HepG2 (cell line): Measurements from ENCODE around the gene ZSCAN21. TPM values are rescaled to one million over a fixed set of nuclear protein-coding genes. Genes with fewer than 3 reads are reported as not detected.
A peak's percentile ranks its signal among the peaks of the same experiment; 100 is the strongest.

Experiments
- AHR ChIP-seq: IDR thresholded peaks from 2 replicates; pipeline ENCODE4 v1.6.1; 2018; ENCODE audit warnings: missing genetic modification reagents, missing compliant biosample characterization
- DBP ChIP-seq: sonication (generic); formaldehyde crosslinking; IDR thresholded peaks from 2 replicates; pipeline ENCODE4 v1.4.0; 2020; ENCODE audit warnings: missing genetic modification reagents; ENCODE audit errors: not compliant biosample characterization
- DRAP1 ChIP-seq: IDR thresholded peaks from 2 replicates; pipeline ENCODE4 v1.6.1; 2016; ENCODE audit warnings: missing genetic modification reagents, missing compliant biosample characterization
- FIP1L1 ChIP-seq: fragments of 200-400 bp; formaldehyde crosslinking; IDR thresholded peaks from 2 replicates; pipeline ENCODE4 v1.6.1; 2018; ENCODE audit warnings: low read depth, mild to moderate bottlenecking, low read length, moderate library complexity, borderline replicate concordance; ENCODE audit not compliant: insufficient read depth
- FOXO1 ChIP-seq: sonication (generic); formaldehyde crosslinking; IDR thresholded peaks from 2 replicates; pipeline ENCODE4 v1.4.0; 2020; ENCODE audit warnings: missing genetic modification reagents
- IKZF4 ChIP-seq: sonication (generic); formaldehyde crosslinking; IDR thresholded peaks from 2 replicates; pipeline ENCODE4 v1.5.1; 2020; ENCODE audit warnings: borderline replicate concordance, mild to moderate bottlenecking, low read depth, missing genetic modification reagents; ENCODE audit errors: not compliant biosample characterization
- JUN ChIP-seq: sonication (generic); formaldehyde crosslinking; IDR thresholded peaks from 2 replicates; pipeline ENCODE4 v1.4.0; 2020; ENCODE audit warnings: mild to moderate bottlenecking, missing genetic modification reagents
- MAF1 ChIP-seq: sonication (generic); formaldehyde crosslinking; IDR thresholded peaks from 2 replicates; pipeline ENCODE4 v1.5.0; 2020; ENCODE audit warnings: missing genetic modification reagents, borderline replicate concordance
- MEIS2 ChIP-seq: sonication (generic); formaldehyde crosslinking; IDR thresholded peaks from 2 replicates; pipeline ENCODE4 v1.9.0; 2021; ENCODE audit warnings: mild to moderate bottlenecking, missing genetic modification reagents
- MTA3 ChIP-seq: sonication (generic); formaldehyde crosslinking; IDR thresholded peaks from 2 replicates; pipeline ENCODE4 v1.4.0; 2020; ENCODE audit warnings: missing genetic modification reagents
- MTF2 ChIP-seq: sonication (generic); formaldehyde crosslinking; IDR thresholded peaks from 2 replicates; pipeline ENCODE4 v1.5.0; 2020; ENCODE audit warnings: missing genetic modification reagents, borderline replicate concordance
- MYC ChIP-seq: sonication (generic); formaldehyde crosslinking; IDR thresholded peaks from 2 replicates; pipeline ENCODE4 v1.9.0; 2021; ENCODE audit warnings: missing genetic modification reagents, borderline replicate concordance
- MYPOP ChIP-seq: sonication (generic); formaldehyde crosslinking; IDR thresholded peaks from 2 replicates; pipeline ENCODE4 v1.8.1; 2023; ENCODE audit warnings: mild to moderate bottlenecking, moderate library complexity, missing genetic modification reagents
- POGK ChIP-seq: sonication (generic); formaldehyde crosslinking; conservative IDR thresholded peaks from 2 replicates; pipeline ENCODE4 v1.8.0; 2022; ENCODE audit warnings: mild to moderate bottlenecking, moderate library complexity, missing genetic modification reagents
- PTBP1 ChIP-seq: fragments of 200-400 bp; formaldehyde crosslinking; IDR thresholded peaks from 2 replicates; pipeline ENCODE4 v1.6.1; 2018; ENCODE audit warnings: low read length, low read depth; ENCODE audit not compliant: poor library complexity, severe bottlenecking
- RBFOX2 ChIP-seq: fragments of 200-400 bp; formaldehyde crosslinking; IDR thresholded peaks from 2 replicates; pipeline ENCODE4 v1.6.1; 2017; ENCODE audit warnings: low read depth, mild to moderate bottlenecking, low read length
- SMYD3 ChIP-seq: sonication (generic); formaldehyde crosslinking; IDR thresholded peaks from 2 replicates; pipeline ENCODE4 v1.8.1; 2023; ENCODE audit warnings: mild to moderate bottlenecking, missing genetic modification reagents
- ZBTB2 ChIP-seq: sonication (generic); formaldehyde crosslinking; IDR thresholded peaks from 2 replicates; pipeline ENCODE4 v1.8.0; 2022; ENCODE audit warnings: low read depth, missing genetic modification reagents
- ZEB1 ChIP-seq: IDR thresholded peaks from 2 replicates; pipeline ENCODE4 v1.6.1; 2012; ENCODE audit warnings: mild to moderate bottlenecking, low read depth, inconsistent platforms; ENCODE audit not compliant: insufficient replicate concordance
- ZKSCAN5 ChIP-seq: sonication (generic); formaldehyde crosslinking; IDR thresholded peaks from 2 replicates; pipeline ENCODE4 v1.5.1; 2020; ENCODE audit warnings: mild to moderate bottlenecking, missing genetic modification reagents
- ZNF10 ChIP-seq: sonication (generic); formaldehyde crosslinking; IDR thresholded peaks from 2 replicates; pipeline ENCODE4 v1.4.0; 2020; ENCODE audit warnings: mild to moderate bottlenecking, low read depth, missing genetic modification reagents, borderline replicate concordance
- ZNF33B ChIP-seq: sonication (generic); formaldehyde crosslinking; IDR thresholded peaks from 2 replicates; pipeline ENCODE4 v1.5.1; 2020; ENCODE audit warnings: mild to moderate bottlenecking, missing genetic modification reagents
- ZNF430 ChIP-seq: sonication (generic); formaldehyde crosslinking; IDR thresholded peaks from 2 replicates; pipeline ENCODE4 v1.9.0; 2021; ENCODE audit warnings: mild to moderate bottlenecking, missing genetic modification reagents
- ZNF747 ChIP-seq: sonication (generic); formaldehyde crosslinking; IDR thresholded peaks from 2 replicates; pipeline ENCODE4 v1.8.1; 2023; ENCODE audit warnings: missing genetic modification reagents, mild to moderate bottlenecking, borderline replicate concordance
- ZNF777 ChIP-seq: sonication (generic); formaldehyde crosslinking; IDR thresholded peaks from 2 replicates; pipeline ENCODE4 v1.4.0; 2020; ENCODE audit warnings: missing genetic modification reagents
- polyA plus RNA-seq, 8 experiments: library from polyadenylated mRNA; depleted of rRNA in 3 of 8; stranded (reverse) in 7 of 8; unstranded in 1 of 8; fragments of >200 nt; fragmentation: Illumina TruSeq in 4 of 8; extraction: Trizol in 4 of 8; gene quantifications; 2 replicates each; pipeline versions ENCODE4 v1.2.1 to v1.2.3, GENCODE V29; 2011 to 2016; ENCODE audit warnings: low read depth in 4 of 8, missing spikeins in 1 of 8, mixed read lengths in 1 of 8; ENCODE audit not compliant: insufficient read depth in 1 of 8
- total RNA-seq, 5 experiments: library from RNA; depleted of rRNA; stranded (reverse); fragments of >200 nt; fragmentation: Illumina TruSeq; extraction: Trizol; gene quantifications; 2 replicates each; pipeline ENCODE4 v1.2.3, GENCODE V29; 2016; ENCODE audit warnings: low read depth in 1 of 5

The ZSCAN21 gene
- total and polyA plus RNA-seq, 2 of the 13 experiments (the other 11 are each of a cell fraction or from before 2014, with no cell fraction given), result 7.0 to 10.0 TPM

GRCh38 chr7:100081535-100082102 is 32.0 kb downstream of the ZSCAN21 start, which contains the start of gene ZNF3 (continued):
- peak; percentile 51; the same call in 1 of the 2 replicates for TF ChIP-seq MEIS2 (CRISPR knock-in tag)
- TF ChIP-seq MTA3 (CRISPR knock-in tag), result no peak
- no peak for TF ChIP-seq MTF2
- no peak; the same call in 1 of the 2 replicates for TF ChIP-seq ZNF777
- peak; percentile 77 for TF ChIP-seq FOXO1
- no peak for TF ChIP-seq ZEB1
- TF ChIP-seq MAF1 (CRISPR knock-in tag), result peak; percentile 81
- peak; percentile 52; the same call in 1 of the 2 replicates for TF ChIP-seq SMYD3 (CRISPR knock-in tag)
- 0 out of 2 replicates have a peak, but pooled peaks have one; percentile 58 for TF ChIP-seq AHR (CRISPR knock-in tag)
- peak; percentile 91 for TF ChIP-seq POGK (CRISPR knock-in tag)
- TF ChIP-seq ZNF430 (CRISPR knock-in tag), result peak; percentile 95
- TF ChIP-seq ZKSCAN5, result no peak
- no peak for TF ChIP-seq ZNF10
- peak; percentile 92; the same call in 1 of the 2 replicates for TF ChIP-seq ZNF747 (CRISPR knock-in tag)
- peak; percentile 95 for TF ChIP-seq ZBTB2 (CRISPR knock-in tag)
- TF ChIP-seq PTBP1, result no peak
- TF ChIP-seq FIP1L1, result peak; percentile 61; the same call in 1 of the 2 replicates
- TF ChIP-seq DBP (CRISPR knock-in tag), result no peak
- TF ChIP-seq MYC (CRISPR knock-in tag), result peak; percentile 99
- no peak; the same call in 1 of the 2 replicates for TF ChIP-seq ZNF33B (CRISPR knock-in tag)
- TF ChIP-seq MYPOP (CRISPR knock-in tag), result no peak; the same call in 1 of the 2 replicates
- peak; percentile 80; the same call in 1 of the 2 replicates for TF ChIP-seq DRAP1 (CRISPR knock-in tag)
- TF ChIP-seq JUN (CRISPR knock-in tag), result peak; percentile 67; the same call in 1 of the 2 replicates
- peak; percentile 99 for TF ChIP-seq RBFOX2
- TF ChIP-seq IKZF4 (CRISPR knock-in tag), result no peak
